OCI-LY3 (cell line): Measurements from ENCODE around the gene SLC10A1.

Source experiments
- EZH2phosphoT487 ChIP-seq: fragments of 200-600 bp; shearing (Covaris generic); IDR thresholded peaks from 2 replicates; pipeline ENCODE4 v1.6.1; 2018; ENCODE audit warnings: antibody characterized with exemption, mixed run types, low read depth
- TF ChIP-seq, protein P1 (sequence below): fragments of 200-600, 300-600 bp; sonication (generic); IDR thresholded peaks from 2 replicates; pipeline ENCODE4 v1.5.1; 2014; ENCODE audit warnings: antibody characterized with exemption, low read length, low read depth

DNA sequence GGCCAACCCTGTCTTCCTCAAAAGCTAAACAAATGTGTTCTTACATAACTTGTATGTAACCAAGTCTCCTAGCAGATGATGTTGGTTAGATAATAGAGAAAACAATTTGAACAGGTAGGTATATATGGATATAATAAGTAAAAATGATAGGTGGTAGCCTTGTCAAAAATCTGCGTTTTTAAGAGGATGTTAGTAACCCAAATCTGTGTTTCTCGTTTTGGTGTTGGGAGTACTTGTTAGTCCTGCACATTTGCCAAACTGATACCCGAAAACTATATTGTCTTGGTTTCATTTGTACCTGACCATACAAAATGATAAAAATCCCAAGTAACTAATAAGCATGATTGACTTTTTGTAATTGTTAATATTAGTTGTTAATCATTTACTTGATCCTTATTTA is 22.0 kb downstream of the SLC10A1 start:
- TF ChIP-seq, protein P1, sequence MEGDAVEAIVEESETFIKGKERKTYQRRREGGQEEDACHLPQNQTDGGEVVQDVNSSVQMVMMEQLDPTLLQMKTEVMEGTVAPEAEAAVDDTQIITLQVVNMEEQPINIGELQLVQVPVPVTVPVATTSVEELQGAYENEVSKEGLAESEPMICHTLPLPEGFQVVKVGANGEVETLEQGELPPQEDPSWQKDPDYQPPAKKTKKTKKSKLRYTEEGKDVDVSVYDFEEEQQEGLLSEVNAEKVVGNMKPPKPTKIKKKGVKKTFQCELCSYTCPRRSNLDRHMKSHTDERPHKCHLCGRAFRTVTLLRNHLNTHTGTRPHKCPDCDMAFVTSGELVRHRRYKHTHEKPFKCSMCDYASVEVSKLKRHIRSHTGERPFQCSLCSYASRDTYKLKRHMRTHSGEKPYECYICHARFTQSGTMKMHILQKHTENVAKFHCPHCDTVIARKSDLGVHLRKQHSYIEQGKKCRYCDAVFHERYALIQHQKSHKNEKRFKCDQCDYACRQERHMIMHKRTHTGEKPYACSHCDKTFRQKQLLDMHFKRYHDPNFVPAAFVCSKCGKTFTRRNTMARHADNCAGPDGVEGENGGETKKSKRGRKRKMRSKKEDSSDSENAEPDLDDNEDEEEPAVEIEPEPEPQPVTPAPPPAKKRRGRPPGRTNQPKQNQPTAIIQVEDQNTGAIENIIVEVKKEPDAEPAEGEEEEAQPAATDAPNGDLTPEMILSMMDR, result no peak
- no peak for TF ChIP-seq EZH2phosphoT487
